Measurements from ENCODE around the gene PLEKHF1. TPM values are rescaled to one million over a fixed set of nuclear protein-coding genes. Genes with fewer than 3 reads are reported as not detected.

Gene PLEKHF1
- total RNA-seq, 1 donor from 2014 or later, result 27.8 TPM

DNA sequence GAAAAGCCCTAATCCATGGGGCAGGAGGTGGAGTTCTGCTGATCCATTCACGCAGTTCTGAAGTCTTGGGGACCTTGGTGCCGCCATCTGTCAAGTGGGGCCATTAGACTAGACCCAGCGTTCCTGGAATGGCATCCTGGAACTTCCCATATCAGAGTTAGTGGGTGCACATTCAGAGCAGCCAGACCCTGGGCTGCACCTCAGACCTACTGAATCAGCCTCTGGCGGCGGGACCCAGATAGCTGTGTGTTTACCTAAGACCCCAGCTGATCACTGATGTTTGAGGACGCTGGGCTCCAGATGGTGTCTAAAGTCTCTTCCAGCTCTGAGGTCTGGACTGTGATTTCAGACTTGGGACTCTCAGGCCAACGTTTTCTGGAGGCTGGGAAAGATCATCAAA lies 46.4 kb upstream of the PLEKHF1 start:
- intact Hi-C loops (cut with micrococcal nuclease), result no loop called here
- Histone ChIP-seq H3K9me3 (replicated peaks) (no peaks in the 10 kb centered on the region), H3K4me3 (no peak overlapping the region), H3K36me3 (peaks cover 27% of the 10 kb centered on the region), H3K27ac (replicated peaks) (no peak overlapping the region), H3K4me1 (no peaks in the 10 kb centered on the region), H3K27me3 (ENCODE audit: low read depth) (peaks cover 4% of the 10 kb centered on the region)
- DNase-seq, result no peak
- TF ChIP-seq, protein P1, sequence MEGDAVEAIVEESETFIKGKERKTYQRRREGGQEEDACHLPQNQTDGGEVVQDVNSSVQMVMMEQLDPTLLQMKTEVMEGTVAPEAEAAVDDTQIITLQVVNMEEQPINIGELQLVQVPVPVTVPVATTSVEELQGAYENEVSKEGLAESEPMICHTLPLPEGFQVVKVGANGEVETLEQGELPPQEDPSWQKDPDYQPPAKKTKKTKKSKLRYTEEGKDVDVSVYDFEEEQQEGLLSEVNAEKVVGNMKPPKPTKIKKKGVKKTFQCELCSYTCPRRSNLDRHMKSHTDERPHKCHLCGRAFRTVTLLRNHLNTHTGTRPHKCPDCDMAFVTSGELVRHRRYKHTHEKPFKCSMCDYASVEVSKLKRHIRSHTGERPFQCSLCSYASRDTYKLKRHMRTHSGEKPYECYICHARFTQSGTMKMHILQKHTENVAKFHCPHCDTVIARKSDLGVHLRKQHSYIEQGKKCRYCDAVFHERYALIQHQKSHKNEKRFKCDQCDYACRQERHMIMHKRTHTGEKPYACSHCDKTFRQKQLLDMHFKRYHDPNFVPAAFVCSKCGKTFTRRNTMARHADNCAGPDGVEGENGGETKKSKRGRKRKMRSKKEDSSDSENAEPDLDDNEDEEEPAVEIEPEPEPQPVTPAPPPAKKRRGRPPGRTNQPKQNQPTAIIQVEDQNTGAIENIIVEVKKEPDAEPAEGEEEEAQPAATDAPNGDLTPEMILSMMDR (IDR thresholded peaks at IDR 0.05; ENCODE audit: borderline replicate concordance), result no peak

- Histone ChIP-seq H3K9me3 (replicated peaks) (no peaks in the 10 kb centered on the region), H3K4me1 (no peaks in the 10 kb centered on the region), H3K4me3 (no peak overlapping the region), H3K27me3 (ENCODE audit: low read depth) (peaks cover 4% of the 10 kb centered on the region), H3K27ac (replicated peaks) (no peak overlapping the region), H3K36me3 (peaks cover 6% of the 10 kb centered on the region)
- no peak for DNase-seq
- intact Hi-C loops (cut with micrococcal nuclease), result no loop called here
- TF ChIP-seq, protein P1 (IDR thresholded peaks at IDR 0.05; ENCODE audit: borderline replicate concordance), result no peak
Measured at GRCh38 chr19:29620931-29621351, 44.3 kb upstream of the PLEKHF1 start.

DNA sequence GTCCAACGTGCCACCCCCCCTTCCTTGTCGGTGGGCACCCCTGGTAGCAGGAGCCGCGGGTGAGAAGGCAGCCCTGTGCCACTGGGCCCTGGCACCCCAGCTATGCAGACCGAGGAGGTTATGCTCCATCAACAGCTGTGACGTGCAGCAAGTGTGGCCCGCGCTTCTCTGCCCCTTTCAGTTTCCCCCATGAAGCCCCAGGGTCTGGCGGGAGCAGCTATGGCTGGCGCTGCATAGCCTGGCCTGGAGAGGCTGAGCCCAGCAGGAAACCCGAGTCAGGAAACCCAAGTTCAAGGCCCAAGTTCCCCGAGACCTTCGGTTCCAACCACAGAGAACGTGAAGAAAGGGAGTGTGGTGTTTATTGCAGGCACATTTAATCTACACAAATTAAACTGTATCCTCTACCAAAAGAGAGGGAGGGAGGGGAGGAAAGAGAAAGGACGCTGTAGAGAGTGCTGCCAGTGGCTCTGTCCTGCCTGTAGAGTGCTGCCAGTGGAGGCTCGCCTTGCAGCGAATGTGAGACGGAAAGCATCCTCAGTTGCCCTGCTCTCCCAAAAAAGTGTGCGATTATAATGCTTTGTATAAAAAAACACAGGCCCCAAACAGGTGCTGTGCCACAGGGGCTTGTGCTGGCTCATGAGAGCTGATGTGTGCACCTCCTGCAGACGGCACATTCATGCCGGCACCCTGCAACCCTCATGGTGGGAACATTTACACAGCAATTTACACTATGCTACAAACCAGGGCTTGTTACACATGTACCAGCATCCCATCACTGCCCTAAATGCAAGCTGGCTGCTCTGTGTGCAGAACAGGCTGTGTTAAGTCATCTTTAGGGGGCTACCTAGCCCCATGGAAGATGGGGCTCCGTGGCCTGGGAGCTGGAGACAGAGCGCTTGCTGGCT lies 42.8 kb upstream of the PLEKHF1 start:
- H3K36me3 ChIP-seq, result no peaks in the 10 kb centered on the region
- intact Hi-C loops (cut with micrococcal nuclease), result no loop called here
- DNase-seq, result no peak
- peaks cover 4% of the 10 kb centered on the region for H3K27me3 ChIP-seq (ENCODE audit: low read depth)
- no peak overlapping the region for H3K27ac ChIP-seq (replicated peaks)
- TF ChIP-seq, protein P1 (IDR thresholded peaks at IDR 0.05; ENCODE audit: borderline replicate concordance), result no peak
- H3K4me3 ChIP-seq, result no peak overlapping the region
- H3K4me1 ChIP-seq, result no peaks in the 10 kb centered on the region
- H3K9me3 ChIP-seq (replicated peaks), result no peaks in the 10 kb centered on the region

DNA sequence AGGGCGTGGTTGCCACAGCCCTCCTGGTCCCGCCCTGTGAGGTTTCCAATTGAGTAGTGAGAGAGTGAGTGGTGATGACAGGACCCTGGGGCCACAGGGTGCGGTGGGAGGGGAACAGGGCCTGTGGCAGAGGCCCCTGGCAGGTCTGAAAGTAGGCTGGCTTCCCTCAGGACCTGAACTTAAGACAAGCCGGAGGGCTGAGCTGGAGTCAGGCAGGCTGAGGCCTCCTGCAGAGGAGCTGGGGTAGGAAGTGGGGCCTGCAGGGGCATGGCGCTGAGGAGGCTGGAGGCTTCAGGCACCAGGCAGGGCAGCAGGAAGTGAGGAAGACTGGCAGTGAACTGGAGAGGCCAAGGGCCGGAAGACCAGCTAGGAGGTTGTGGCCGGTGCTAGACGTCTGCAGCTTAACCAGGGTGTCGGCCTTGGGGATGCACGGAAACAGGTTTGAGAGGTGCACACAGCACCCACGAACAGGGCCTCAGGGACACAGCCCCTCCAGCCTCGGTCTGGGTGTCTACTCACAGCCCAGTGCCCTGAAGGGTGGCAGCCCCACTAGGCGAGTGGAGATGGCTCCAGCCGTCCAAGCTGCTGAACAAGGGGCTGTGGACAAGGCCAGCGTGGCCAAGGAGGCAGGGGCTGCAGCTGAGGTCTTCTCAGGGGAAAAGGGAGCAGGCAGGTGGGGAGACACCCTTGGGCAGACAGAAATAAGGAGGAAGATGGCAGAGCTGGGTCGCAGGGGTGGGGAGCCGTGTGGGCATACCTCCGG lies 41.4 kb upstream of the PLEKHF1 start:
- intact Hi-C loops (cut with micrococcal nuclease), result no loop called here
- H3K27me3 ChIP-seq (ENCODE audit: low read depth), result peaks cover 4% of the 10 kb centered on the region
- H3K36me3 ChIP-seq, result no peaks in the 10 kb centered on the region
- no peak for DNase-seq
- no peak overlapping the region for H3K27ac ChIP-seq (replicated peaks)
- no peaks in the 10 kb centered on the region for H3K9me3 ChIP-seq (replicated peaks)
- no peak overlapping the region for H3K4me3 ChIP-seq
- TF ChIP-seq, protein P1 (IDR thresholded peaks at IDR 0.05; ENCODE audit: borderline replicate concordance), result no peak
- H3K4me1 ChIP-seq, result no peaks in the 10 kb centered on the region

DNA sequence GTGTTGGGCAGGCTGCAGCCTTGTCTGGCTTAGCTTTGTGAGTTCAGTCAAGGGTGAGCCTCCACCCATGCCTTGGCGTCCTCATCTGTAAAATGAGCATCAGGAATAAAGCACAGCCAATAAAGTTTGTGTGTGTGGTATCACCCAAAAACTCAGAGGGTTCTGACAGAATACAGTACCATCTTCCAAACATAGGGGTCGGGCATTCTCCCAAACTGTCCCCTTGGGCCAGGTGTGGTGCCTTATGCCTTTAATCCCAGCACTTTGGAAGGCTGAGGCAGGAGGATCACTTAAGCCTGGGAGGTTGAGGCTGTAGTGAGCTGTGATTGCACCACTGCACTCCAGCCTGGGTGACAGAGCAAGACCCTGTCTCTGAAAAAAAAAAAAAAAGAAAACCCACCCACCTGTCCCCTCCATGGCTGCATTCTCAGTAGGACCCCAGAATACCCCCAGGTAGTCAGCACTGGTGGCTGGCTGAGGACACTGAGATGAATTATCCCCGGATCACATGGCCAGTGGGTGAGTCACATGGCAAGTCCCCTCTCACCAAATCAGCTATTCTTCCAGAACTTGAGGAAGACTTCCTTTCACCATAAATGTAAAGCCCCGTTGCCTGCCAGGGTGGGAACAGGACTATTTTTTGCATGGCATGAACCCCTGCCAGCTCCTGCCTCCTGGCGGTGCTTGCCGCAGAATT lies 40.6 kb upstream of the PLEKHF1 start:
- intact Hi-C loops (cut with micrococcal nuclease), result no loop called here
- H3K36me3 ChIP-seq, result no peaks in the 10 kb centered on the region
- DNase-seq, result no peak
- no peaks in the 10 kb centered on the region for H3K9me3 ChIP-seq (replicated peaks)
- H3K4me3 ChIP-seq, result no peak overlapping the region
- peaks cover 4% of the 10 kb centered on the region for H3K27me3 ChIP-seq (ENCODE audit: low read depth)
- TF ChIP-seq, protein P1 (IDR thresholded peaks at IDR 0.05; ENCODE audit: borderline replicate concordance), result no peak
- no peak overlapping the region for H3K27ac ChIP-seq (replicated peaks)
- H3K4me1 ChIP-seq, result no peaks in the 10 kb centered on the region

Measured in left ventricle myocardium inferior (tissue), 1 donor.